Esophagus squamous epithelium (tissue), 4 donors: ENCODE results near the gene SLC9A6.

Source experiments
- POLR2A ChIP-seq, 4 donors: fragments of 450-650 bp; IDR thresholded peaks; one replicate each; pipeline ENCODE4 v1.6.1; 2017; ENCODE audit warnings: antibody characterized with exemption in 4 of 4, mild to moderate bottlenecking in 4 of 4, moderate library complexity in 3 of 4
- TF ChIP-seq, protein P1 (sequence below), 6 experiments: fragments of 450-650 bp in 4 of 6; fragments of 200-600 bp in 2 of 6; sonication (generic) in 2 of 6; IDR thresholded peaks; one replicate each; pipeline ENCODE4 v1.5.1; 2016 to 2019; ENCODE audit warnings: antibody characterized with exemption in 6 of 6, mild to moderate bottlenecking in 4 of 6, moderate library complexity in 4 of 6

- TF ChIP-seq, protein P1, sequence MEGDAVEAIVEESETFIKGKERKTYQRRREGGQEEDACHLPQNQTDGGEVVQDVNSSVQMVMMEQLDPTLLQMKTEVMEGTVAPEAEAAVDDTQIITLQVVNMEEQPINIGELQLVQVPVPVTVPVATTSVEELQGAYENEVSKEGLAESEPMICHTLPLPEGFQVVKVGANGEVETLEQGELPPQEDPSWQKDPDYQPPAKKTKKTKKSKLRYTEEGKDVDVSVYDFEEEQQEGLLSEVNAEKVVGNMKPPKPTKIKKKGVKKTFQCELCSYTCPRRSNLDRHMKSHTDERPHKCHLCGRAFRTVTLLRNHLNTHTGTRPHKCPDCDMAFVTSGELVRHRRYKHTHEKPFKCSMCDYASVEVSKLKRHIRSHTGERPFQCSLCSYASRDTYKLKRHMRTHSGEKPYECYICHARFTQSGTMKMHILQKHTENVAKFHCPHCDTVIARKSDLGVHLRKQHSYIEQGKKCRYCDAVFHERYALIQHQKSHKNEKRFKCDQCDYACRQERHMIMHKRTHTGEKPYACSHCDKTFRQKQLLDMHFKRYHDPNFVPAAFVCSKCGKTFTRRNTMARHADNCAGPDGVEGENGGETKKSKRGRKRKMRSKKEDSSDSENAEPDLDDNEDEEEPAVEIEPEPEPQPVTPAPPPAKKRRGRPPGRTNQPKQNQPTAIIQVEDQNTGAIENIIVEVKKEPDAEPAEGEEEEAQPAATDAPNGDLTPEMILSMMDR (IDR thresholded peaks at IDR 0.05): no peak
- TF ChIP-seq POLR2A (IDR thresholded peaks at IDR 0.05): no peak
Measured at GRCh38 chrX:136055651-136056221, 70.5 kb downstream of the SLC9A6 start.
